SK-N-MC (cell line): ENCODE results near the gene CDHR4.
"Not testable (repeated sequence)": the region's sequence is repeated elsewhere in the genome, so short reads cannot be mapped to it uniquely, and the experiment has no call there.

ENCODE experiments used
- DNase-seq: peaks from one replicate; pipeline ENCODE4 v3.0.0-alpha.2; 2011; ENCODE audit warnings: low read depth, low spot score
- H3K27ac ChIP-seq: fragments of 200-600 bp; sonication (generic); 2 replicates; pipeline ENCODE4 v1.5.1; 2016; ENCODE audit warnings: mixed run types
- H3K36me3 ChIP-seq: fragments of 200-600 bp; sonication (generic); 2 replicates; pipeline ENCODE4 v1.6.1; 2017; ENCODE audit warnings: antibody characterized with exemption, low read length, mixed read lengths; ENCODE audit not compliant: insufficient read depth
- H3K4me3 ChIP-seq: fragments of 200-600 bp; sonication (generic); 2 replicates; pipeline ENCODE4 v1.5.1; 2016
- H3K9ac ChIP-seq: fragments of 200-600 bp; sonication (generic); 2 replicates; pipeline ENCODE4 v1.8.0; 2017; ENCODE audit warnings: mixed run types, mixed read lengths; ENCODE audit not compliant: insufficient read length
- H3K9me3 ChIP-seq: fragments of 200-600 bp; sonication (generic); 2 replicates; pipeline ENCODE4 v1.6.1; 2017; ENCODE audit warnings: low read depth, mild to moderate bottlenecking, antibody characterized with exemption, low read length, moderate library complexity, mixed read lengths
- EZH2 ChIP-seq: fragments of 200-600 bp; sonication (generic); IDR thresholded peaks from one replicate; pipeline ENCODE4 v1.6.1; 2017; ENCODE audit warnings: antibody characterized with exemption
- FOXP2 ChIP-seq: optimal IDR thresholded peaks from 2 replicates; pipeline ENCODE3; 2011; ENCODE audit warnings: mild to moderate bottlenecking, moderate library complexity; ENCODE audit not compliant: insufficient read depth; ENCODE audit errors: extremely low read length, control extremely low read depth
- POLR2AphosphoS5 ChIP-seq: IDR thresholded peaks from 2 replicates; pipeline ENCODE4 v1.6.1; 2012; ENCODE audit warnings: mild to moderate bottlenecking, low read depth, low read length, borderline replicate concordance

Gene CDHR4

DNA sequence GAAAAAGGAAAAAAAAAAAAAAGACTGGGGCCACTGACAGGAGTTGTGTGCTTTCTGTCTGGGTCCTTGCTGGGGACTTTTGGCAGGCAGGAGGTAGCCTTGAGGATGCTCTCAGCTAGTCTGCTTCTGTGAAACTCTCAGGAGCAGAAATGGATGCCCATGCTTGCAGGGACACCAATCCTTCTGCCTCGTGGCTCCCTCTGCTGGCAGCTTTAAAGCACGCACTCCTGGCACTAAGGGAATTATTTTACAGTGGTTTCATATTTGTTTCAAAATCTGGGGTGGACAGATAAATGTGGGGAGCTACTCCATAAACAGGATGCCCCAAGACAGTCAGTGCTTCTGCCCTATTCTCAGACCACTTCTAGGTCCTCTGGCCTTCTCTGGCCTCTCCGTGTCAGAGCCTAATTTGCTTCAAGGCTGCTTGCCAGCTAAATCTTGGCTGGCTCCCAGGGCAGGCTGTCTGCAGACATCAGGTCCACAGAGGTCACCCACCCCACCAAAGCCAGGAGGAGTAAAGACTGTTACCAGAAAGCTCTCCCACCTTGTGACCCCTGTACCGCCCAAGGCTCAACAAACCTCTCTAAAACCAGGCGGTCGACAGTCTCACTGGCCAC is 39.6 kb upstream of the CDHR4 start:
- Histone ChIP-seq H3K4me3 (no peak overlapping the region), H3K36me3 (no peaks in the 10 kb centered on the region; the same call in 1 of the 2 replicates), H3K9me3 (no peaks in the 10 kb centered on the region), H3K27ac (no peak overlapping the region), H3K9ac (no peak overlapping the region)
- DNase-seq: peak; percentile 35
- TF ChIP-seq POLR2AphosphoS5 (no peak), FOXP2 (no peak), EZH2 (no peak)

DNA sequence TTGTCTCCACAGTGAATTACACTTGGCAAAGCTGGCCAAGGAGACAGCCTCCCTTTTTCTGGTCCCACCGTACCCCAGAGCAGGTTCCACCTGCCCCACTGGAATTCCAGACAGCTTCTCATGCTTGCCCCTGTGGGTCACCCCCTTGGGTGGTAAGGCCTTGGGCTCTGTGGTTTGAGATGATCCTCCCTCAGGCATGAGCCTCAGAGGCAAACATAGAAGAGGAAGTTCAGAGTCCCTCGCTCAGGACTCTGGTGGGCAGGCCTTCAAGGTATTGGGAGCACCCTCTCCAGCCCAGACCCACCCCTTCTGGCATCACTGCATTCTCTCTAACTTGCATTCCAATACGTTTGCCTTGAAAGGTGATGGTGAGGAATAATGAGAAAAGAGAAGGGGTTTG is 31.7 kb upstream of the CDHR4 start:
- DNase-seq: no peak
- Histone ChIP-seq H3K9me3 (no peaks in the 10 kb centered on the region), H3K27ac (no peak overlapping the region), H3K36me3 (no peaks in the 10 kb centered on the region; the same call in 1 of the 2 replicates), H3K4me3 (no peak overlapping the region), H3K9ac (no peak overlapping the region)
- no peak for TF ChIP-seq EZH2
- no peak for TF ChIP-seq POLR2AphosphoS5
- no peak for TF ChIP-seq FOXP2

DNA sequence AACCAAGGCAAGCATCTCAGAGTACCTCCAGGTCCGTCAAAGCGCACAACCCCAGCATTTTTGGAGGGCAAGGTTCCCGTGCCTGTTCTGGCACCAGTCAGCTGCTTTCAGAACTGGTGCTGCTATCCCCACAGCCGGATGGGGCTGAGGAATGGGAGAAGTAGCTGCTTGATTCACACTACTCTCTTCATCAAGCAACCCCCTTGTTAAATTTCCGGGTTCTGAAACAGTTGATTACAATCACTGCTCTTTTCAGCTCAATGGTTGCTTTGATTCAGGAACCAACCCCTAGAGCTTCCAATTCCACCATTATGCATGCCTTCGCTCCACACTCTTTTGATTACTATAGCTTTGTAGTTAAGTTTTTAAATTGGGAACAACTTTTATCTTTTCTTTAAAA is 26.3 kb upstream of the CDHR4 start:
- Histone ChIP-seq H3K4me3 (no peak overlapping the region), H3K36me3 (no peaks in the 10 kb centered on the region; the same call in 1 of the 2 replicates), H3K9me3 (no peaks in the 10 kb centered on the region), H3K27ac (no peak overlapping the region), H3K9ac (no peak overlapping the region)
- TF ChIP-seq EZH2: no peak
- no peak for TF ChIP-seq FOXP2
- TF ChIP-seq POLR2AphosphoS5: no peak
- DNase-seq: no peak

GRCh38 chr3:49823131-49823530 is 23.5 kb upstream of the CDHR4 start:
- H3K27ac ChIP-seq, H3K9me3 ChIP-seq, H3K36me3 ChIP-seq, DNase-seq, H3K4me3 ChIP-seq, H3K9ac ChIP-seq: not testable (repeated sequence)

GRCh38 chr3:49813497-49814174 is 14.0 kb upstream of the CDHR4 start, which contains the start of gene UBA7:
Gene UBA7 (minus strand): TSS chr3:49813953. CDS start chr3:49813787, 166 bp downstream.
- DNase-seq: no peak
- Histone ChIP-seq H3K9ac (peak within 1 kb of the TSS; percentile 26), H3K27ac (0 out of 2 replicates have a peak within 1 kb of the TSS, but pooled peaks have one; percentile 9), H3K4me3 (no peak within 1 kb of the TSS), H3K36me3 (no peaks in the 10 kb centered on the region), H3K9me3 (no peaks in the 10 kb centered on the region)
- TF ChIP-seq FOXP2 (no peak), POLR2AphosphoS5 (no peak), EZH2 (no peak)

- DNase-seq: no peak
Measured at GRCh38 chr3:49812916-49813496, 13.3 kb upstream of the CDHR4 start.

GRCh38 chr3:49807431-49808114 is 7.9 kb upstream of the CDHR4 start:
- no peak for TF ChIP-seq FOXP2
- no peak for TF ChIP-seq EZH2
- peak; percentile 49; the same call in 1 of the 2 replicates for TF ChIP-seq POLR2AphosphoS5
- no peaks in the 10 kb centered on the region for H3K9me3 ChIP-seq
- H3K36me3 ChIP-seq: no peaks in the 10 kb centered on the region
- no peak overlapping the region for H3K9ac ChIP-seq
- peak overlapping the region; percentile 97 for H3K27ac ChIP-seq
- peak overlapping the region; percentile 68; the same call in 1 of the 2 replicates for H3K4me3 ChIP-seq
- no peak for DNase-seq

More at GRCh38 chr3:49812916-49813496, 13.3 kb upstream of the CDHR4 start:
- TF ChIP-seq POLR2AphosphoS5: no peak
- no peak for TF ChIP-seq EZH2
- TF ChIP-seq FOXP2: no peak
- Histone ChIP-seq H3K36me3 (no peaks in the 10 kb centered on the region), H3K9me3 (no peaks in the 10 kb centered on the region), H3K9ac (no peak overlapping the region), H3K4me3 (no peak overlapping the region), H3K27ac (no peak overlapping the region)

- H3K9me3 ChIP-seq: no peaks in the 10 kb centered on the region
- H3K4me3 ChIP-seq: peak overlapping the region; percentile 68
- H3K27ac ChIP-seq: peak overlapping the region; percentile 97
- TF ChIP-seq POLR2AphosphoS5: no peak
- TF ChIP-seq FOXP2: no peak
- TF ChIP-seq EZH2: no peak
- no peak for DNase-seq
- peak overlapping the region; percentile 51 for H3K9ac ChIP-seq
- no peaks in the 10 kb centered on the region for H3K36me3 ChIP-seq
Measured at GRCh38 chr3:49806850-49807249, 7.2 kb upstream of the CDHR4 start.
